Brain pericyte (primary cell): ENCODE data around the gene A1BG.
"Not testable (repeated sequence)": the region's sequence is repeated elsewhere in the genome, so short reads cannot be mapped to it uniquely, and the experiment has no call there.

Experiments
- DNase-seq: peaks from one replicate; pipeline ENCODE4 v3.0.0-alpha.2; 2012; ENCODE audit warnings: low read depth, low spot score

A1BG gene

DNA sequence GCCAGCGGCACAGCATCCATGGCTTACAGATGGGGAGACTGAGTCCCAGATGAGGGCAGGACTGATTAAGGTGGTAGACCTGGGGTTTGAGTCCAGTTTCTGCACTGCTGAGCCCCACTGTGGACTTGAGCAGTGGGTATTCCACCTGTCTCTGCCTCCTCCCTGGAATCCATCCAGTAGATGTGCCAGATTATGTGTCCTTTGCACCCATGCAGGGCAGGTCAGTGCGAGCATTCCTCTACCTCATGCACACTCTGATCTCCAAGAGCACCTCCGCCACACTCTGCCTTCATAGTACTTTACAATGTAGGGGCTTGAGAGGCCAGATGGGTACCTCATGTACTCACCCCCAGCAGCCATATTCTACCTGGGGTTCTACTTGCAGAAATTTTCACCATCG, 16.5 kb downstream of the A1BG start:
- DNase-seq = no peak

DNA sequence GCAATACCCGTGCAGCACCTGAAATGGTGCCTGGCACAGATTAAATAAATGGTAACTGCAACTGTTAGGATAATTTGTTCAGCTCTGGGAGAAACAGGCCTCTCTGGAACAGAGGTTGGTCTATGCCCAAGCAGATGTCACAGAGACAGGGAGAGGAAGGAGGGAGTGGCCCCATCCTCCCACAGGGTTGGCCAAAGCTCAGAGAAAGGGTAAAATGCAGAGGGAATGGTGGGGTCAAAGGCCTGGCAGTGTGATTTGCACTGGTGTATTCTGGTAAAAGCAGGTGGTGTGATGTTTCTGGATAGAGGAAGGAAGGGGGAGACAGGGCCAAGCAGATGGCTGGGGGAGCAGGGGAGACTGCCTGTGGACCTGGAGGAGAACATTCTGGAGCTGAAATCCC, 17.1 kb downstream of the A1BG start:
- DNase-seq = no peak

DNA sequence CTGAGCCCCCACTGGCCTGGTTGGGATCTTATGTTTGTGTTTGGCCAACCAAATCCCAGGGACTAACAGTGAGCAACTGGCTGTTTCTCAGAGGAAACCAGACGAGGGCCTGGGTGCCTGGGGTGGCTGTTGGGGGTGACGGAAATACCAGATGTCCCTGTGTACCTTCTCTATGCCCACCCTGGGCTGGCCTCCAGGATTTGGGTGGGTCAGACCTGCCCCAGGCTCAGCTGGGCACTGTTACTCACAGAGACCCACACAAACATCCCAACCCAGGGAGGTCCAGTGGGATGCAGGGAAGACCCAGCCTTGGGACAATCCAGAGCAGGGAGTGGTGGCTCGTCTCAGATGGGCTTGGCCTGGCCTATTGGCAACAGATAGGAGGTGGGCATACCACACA, 17.7 kb downstream of the A1BG start:
- no peak for DNase-seq

DNA sequence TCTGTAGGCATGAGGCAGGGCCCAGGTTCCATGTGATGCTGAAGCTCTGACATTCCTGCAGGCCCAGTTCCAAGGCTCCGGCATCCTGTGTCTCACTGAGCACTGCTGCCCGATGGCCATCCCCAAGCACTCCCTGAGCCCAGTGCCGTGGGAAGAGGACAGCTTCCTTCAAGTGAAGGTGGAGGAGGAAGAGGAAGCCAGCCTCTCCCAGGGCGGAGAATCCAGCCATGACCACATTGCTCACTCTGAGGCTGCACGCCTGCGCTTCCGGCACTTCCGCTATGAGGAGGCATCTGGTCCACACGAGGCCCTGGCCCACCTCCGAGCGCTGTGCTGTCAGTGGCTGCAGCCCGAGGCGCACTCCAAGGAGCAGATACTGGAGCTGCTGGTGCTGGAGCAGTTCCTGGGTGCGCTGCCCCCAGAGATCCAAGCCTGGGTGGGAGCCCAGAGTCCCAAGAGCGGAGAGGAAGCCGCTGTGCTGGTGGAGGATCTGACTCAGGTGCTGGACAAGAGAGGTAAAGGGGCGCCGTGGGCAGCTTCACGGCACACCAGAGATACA, 18.5 kb downstream of the A1BG start:
- no peak for DNase-seq

DNA sequence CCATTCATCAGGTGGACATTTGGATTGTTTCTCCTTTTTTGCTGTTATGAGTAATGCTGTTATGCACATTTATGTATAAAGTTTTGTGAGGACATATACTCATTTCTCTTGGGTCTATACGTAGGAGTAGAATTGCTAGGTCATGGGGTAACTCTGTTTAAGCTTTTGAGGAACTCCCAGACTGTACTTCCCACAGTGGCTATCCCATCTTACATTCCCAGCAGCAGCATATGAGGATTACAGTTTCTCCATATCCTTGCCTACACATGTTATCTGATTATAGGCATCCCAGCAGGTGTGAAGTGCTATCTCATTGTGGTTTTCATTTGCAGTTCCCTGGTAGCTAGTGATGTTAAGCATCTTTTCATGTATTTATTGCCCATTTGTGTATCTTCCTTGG, 20.6 kb downstream of the A1BG start:
- no peak for DNase-seq

DNA sequence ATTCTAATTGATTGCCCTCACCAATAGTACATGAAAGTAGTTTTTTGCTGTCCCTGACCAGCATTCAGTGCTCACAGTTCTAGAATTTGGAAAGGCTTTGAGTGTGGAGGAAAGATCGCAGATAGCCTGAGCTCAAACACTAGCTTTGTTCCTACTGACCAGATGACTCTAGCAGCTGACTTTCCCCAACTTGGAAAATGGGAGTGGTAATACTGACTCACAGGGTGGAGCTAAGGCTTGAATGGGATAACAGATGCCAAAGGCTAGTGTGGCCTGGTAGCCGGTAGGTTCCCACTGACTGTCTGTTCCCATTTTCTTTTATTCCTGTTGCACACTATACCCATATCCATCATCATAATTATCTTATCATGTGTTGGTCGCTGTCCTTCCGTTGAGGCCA, 22.8 kb downstream of the A1BG start:
- no peak for DNase-seq

DNA sequence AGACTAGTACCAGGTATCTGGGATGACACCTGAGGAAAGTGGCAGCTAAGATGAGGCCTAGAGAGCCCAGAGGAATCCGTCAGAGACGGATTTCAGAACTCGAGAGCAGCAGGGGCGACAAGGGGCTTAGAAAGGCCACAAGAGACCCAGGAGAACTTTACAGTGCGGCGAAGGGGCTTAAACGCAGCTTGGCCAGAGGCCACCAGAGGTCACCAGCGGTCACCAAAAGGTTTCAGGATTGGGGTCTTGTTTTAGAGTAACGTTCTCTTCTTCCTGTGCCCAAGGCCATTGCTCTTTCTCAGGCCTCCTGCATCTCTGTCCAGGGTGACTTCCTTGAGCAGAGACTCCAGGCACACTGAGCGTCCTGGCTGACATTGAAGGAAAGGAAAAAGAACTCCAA, 24.3 kb downstream of the A1BG start:
- DNase-seq = no peak

DNA sequence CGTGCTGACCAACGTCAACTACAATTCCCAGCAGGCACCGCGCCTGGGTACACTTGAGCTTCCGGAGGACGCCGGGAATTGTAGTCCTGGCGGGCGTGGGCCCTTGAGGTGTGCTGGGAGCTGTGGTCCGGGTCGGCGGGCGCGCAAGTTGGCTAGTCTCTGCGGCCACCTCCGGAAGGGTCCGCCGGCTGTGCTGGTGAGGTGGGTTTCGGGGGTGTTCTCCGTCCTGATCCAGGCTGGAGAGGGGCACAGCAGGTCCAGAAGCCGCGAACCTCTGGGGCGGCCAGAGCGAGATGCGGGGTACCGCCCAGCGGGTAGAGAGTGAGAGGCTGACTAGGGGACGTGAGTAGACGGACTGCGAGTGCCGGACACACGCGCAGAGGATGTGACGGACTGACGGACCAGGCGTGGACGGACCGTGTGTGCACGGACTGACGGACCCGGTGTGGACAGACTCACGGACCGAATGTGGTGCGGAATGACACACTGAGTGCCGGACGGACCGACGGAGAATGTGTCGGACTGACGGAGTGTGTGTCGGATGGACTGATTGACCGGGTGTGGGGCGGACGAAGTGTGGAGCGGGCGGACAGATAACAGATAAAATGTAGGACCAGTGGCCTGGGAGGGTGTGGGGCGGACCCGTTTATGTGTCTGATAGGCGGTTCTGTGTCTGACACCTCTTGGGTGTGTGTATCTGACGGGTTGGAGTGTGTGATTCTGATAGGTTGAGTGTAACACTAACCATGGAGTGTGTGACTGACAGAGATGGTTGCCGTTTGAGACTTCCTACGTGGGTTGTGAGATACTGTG, 26.2 kb downstream of the A1BG start, which contains the start of gene ZSCAN22:
Gene ZSCAN22, plus strand, starts transcription at position 81 of the 813 bp plus-strand sequence. CDS start 7,809 bp downstream, outside the sequence.
- DNase-seq = peak; percentile 86

DNA sequence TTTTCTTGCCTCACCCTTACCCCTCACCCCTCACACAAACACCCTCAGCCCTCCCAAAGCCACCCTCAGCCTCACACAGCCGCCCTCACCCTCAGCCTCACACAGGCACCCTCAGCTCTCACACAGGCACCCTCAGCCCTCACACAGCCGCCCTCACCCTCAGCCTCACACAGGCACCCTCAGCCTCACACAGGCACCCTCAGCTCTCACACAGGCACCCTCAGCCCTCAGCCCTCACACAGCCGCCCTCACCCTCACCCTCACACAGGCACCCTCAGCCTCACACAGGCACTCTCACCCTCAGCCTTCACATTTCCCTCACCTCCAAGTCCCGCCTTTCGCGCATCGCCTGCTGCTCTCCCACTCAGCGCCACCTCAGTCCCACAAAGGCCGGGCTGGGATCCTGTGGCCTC, 26.8 kb downstream of the A1BG start:
- DNase-seq = no peak

DNA sequence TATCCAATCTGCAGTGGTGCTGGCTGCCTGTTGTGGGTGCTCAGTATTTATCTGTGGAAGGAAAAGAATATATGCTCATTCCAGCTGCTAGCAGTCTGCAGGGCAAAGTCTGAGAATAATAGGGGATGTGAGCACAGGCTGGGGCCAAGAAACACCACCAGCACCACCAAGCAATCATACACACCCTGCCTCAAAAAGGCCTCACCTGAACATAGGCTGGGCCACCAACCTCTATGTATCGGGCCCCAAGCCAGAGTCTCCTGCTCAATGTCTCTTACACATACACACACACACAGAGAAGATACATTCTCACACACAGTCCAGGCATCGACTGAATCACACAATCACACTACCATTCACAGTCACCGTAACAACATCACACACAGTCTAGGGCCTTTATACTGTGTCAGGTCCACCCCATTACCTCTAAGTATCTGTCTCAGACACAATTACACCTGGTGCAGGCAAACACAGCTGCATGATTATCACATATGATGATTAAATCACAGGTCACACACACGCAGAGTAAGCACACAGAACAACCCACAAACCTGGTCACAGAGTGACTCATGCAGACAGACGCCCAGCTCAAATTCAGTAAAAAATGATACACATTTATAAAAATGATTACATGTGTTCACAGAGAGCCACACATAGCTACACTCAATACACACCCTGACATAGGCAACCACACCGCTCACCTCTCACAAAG, 27.8 kb downstream of the A1BG start:
- no peak for DNase-seq

DNA sequence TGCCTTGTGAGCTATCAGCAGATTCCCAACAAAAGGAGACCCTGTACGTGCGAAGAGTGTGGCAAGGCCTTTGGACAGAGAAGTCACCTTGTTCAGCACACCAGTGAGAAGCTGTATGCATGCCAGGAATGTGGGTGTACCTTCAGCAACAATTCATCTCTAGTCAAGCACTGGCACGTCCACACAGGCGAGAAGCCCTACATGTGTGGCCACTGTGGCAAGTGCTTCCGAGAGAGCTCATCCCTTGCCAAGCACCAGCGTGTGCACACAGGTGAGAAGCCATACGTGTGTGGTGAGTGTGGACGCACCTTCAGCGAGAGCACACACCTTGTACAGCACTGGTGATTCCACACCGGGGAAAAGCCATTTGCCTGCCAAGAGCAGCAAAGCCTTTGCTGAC, 34.1 kb downstream of the A1BG start:
- no peak for DNase-seq

DNA sequence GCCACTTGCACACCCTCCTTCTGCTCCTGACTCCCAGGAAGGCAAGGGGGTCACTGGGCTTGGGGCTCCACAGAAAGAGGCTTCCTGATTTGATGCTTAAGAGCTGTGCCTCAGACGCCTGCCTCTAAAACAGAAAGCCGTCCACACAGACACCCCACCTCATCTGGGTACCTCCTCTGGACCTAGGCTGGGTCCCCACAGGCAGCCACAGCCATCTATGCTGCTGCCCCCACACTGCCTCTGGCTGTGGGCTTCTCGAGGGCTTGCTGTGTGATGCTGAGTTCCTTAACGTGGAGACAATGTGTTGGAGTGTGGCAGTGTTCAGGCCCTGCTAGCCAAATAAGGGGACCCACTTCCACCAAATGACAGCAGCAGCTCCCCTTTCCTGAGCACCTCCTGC, 35.0 kb downstream of the A1BG start:
- DNase-seq = no peak

DNA sequence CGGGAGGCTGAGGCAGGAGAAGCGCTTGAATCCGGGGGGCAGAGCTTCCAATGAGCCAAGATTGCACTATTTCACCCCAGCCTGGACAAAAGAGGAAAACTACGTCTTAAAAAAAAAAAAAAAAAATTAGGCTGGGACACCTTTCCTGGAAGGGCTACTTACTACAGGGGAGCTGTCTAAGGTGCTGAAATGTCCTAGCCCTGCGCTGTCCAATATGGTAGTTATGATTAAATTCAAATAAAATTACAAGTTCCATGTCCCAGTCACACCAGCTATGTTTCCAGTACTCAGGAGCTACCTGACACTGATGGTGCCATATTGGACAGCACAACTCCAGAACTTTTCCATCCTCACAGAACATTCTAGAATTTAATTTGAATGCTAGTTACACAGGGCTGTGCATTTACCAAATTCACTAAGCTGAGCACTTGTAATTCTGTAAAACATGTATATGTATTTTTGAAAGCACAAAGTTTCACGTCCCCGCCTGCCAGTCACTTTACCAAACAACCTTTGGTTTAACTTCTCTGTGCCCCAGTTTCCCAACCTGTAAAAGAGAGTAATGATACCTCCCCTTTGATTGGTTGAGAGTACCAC, 35.7 kb downstream of the A1BG start:
- DNase-seq = no peak

DNA sequence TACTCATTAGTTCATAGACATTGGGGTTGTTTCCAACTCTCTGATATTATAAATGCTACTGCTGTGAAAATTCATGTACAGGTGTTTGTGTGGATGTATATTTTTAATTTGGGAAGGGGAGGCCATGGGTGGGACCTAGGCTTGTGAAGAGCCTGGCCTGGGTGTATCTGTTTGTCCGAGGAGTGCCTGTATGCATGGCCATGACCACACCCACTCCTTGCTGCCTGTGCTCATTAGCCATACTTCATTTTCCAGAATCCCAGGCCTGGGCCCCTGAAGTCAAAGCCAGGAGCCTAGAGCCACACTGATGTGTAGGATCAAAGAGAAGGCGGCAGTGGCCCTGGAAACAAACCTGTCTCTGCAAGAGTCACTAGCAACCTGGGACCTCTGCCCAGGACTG, 37.7 kb downstream of the A1BG start:
- DNase-seq = no peak

DNA sequence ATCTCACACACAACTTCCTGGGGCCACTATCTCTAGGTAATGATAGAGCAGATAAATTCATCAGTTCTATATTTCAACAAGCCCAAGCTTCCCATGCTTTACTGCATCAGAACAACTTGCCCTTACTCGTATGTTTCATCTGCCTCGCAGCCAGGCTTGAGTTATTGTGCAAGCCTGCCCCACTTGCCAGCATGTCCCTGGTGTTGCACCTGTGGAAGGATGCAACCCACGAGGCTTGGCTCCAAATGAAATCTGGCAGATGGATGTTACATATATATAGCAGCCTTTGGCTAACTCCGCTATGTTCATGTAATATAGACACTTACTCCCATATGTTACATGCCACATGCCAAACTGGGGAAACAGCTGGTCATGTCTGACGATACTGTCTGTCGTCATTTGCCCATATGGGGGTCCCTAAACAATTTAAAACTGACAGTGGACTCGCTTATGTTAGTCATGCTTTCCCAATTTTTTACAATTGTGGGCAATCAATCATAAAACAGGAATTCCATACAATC, 41.9 kb downstream of the A1BG start:
- DNase-seq = no peak

DNA sequence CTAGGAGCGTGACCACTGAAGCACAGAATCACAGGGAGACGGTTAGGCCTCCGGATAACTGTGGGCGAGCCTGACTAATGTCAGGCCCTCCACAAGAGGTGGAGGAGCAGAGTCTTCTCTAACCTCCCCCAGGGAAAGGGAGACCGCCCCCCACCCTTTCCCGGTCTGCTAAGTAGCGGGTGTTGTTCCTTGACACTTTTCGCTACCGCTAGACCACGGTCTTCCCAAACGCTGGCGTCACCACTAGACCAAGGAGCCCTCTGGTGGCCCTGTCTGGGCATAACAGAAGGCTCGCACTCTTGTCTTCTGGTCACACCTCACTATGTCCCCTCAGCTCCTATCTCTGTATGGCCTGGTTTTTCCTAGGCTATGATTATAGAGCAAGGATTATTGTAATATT, 42.6 kb downstream of the A1BG start:
- DNase-seq = not testable (repeated sequence)

DNA sequence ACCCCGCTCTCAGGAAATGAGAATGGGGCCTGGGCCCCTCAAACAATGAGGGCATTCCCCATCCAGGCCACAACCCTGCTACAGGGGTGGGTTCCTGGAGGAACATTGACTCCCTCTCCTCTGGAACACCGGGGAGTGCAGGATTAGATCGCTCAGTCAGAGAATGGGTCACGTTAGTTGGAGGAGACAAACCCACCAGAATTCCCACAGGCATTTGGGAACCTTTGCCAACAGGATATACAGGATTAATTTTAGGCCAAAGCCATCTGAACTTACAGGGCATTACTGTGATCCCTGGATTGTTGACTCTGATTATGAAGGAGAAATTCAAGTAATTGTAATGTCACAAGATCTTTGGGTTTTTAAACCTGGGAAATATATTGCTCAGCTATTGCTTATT, 45.6 kb downstream of the A1BG start:
- DNase-seq = no peak

DNA sequence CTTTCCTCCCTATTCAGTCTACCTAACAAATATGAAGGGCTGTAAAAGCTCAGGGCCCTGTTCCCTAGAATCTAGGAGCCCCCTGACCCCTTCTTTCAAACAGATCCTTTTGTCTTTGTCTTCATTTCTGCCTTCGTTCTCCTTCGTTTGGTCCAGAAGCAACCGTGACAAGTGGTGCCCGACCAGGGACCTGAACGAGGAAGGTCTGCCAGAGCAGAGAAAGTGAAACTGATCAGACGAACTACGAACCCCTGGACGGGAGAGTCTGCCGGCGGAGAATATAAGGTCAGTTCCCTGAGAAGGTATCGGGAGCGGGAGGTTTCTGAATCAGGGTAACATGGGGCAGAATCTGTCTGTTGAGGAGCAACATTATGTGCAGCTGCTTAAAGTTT, 47.4 kb downstream of the A1BG start:
- DNase-seq = no peak

DNA sequence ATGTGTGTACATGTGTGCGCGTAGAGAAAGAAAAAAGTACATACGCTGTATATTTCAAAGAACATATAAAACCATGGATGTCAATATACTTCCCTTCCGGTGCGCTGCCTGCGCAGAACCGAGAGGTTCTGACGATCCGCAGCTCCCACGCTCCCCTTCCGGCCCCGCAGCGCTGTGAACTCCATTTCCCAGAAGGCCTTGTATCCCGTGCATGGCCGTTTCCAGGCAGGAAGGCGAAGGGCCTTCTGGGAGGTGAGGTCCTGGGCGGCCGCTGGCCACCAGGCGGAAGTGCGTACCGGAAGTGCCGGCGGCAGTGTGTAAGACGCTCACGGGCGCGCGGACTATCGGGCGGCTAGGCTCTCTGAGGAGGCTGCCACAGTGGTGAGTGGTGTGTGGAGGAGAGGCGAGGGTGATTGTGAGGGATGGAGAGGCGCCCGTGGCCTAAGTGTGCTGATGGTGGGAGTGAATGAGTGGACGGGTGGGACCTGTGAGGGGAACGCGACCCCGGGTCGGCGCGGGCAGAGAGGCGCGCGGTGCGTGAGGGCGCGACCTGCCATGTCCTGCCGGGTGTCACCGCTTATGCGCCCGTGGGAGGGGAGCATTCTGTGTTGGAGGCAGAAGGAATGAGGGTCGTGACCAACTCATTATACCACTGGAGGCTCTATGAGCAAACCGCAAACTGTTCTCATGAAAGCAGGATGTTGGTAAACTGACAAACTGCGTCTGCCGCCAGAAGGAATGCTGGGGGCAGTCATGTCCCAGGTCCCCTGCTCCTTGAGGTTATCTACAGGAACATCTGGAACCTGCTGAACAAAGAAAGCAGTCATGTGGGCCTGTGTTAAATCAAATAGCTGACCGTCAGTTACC, 48.0 kb downstream of the A1BG start, which contains the start of gene ERVK3-1:
Gene ERVK3-1, plus strand, starts transcription at position 313 of the 867 bp plus-strand sequence. CDS start 6,792 bp downstream, outside the sequence.
- DNase-seq = peak; percentile 89

DNA sequence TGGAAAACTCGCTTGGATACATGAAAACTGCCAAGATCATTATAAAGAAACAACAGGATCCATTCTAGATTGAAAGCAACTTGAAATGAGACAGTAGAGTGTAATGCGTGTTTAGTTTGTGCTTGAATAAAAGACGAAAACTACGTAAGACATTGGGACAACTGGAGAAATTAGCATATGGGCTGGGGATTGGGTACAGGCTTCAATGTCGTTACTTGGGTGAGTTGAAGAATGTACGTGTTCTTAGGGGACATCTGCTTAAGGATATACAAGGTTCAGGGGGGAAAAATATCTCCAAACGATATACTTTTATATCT, 48.6 kb downstream of the A1BG start:
- DNase-seq = no peak

DNA sequence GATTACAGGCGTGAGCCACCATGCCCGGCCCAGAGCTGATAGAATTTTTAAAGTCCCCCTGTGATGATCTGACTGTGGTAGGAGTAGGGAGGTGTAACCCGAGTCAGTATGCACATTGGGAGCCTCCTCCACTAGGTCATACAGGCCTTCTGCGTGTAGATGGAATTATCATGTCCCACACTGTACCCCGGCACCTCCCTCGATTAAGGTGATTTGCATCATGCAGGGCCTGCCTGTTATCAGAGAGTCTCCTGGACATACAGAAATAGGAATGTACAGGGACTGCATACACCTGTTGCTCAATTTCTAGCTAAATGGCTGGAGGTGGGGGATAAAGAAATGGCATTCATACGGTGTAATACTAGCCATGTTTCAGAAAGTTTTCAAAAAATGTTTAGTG, 49.0 kb downstream of the A1BG start:
- no peak for DNase-seq
